ENCODE data around the gene TECPR2.
A peak's percentile ranks its signal among the peaks of the same experiment; 100 is the strongest.
"Not testable (repeated sequence)": the region's sequence is repeated elsewhere in the genome, so short reads cannot be mapped to it uniquely, and the experiment has no call there.

TECPR2 gene

DNA sequence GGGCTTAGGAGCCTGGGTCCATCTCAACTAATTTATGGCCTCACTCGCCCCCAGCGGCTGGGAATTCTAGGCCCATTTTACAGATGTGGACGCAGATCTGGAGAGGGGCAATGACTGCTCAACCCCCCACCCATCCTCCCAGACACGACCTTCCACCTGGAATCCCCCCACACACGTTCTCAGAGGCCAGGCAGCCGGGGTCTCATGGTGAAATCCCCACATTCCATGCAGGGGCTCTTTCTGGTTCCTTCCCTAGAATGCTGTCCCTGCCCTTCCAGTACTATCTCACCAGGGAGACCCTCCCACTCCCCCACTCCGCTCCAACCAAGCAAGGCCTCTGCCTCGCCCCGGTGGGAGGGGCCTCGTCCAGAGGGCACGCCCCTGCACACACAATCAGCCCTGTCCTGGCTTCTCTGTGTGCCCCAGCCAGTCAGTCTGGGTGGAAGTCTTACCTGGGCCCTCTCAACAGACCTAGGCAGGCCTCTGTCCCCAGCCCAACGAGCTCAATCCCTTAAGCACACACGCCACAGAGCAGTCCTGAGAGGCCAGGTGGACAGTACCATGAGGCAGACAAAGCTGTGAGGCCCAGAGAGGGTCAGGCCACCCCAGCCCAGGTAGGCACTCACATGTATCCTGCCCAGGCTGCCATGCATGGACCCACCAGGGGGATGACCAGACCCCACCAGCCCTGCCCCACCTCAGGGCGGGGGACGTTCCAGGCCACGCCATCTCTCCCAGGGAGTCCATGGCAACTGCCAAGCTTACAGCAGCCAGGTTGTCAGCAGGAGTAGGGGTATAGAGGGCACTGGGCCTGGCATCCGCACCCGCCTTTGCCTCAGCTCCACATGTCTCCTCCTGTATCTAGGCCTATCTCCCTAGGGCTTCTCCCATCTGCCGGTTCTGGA is 148.1 kb downstream of the TECPR2 start:
- DNase-seq: no peak

DNA sequence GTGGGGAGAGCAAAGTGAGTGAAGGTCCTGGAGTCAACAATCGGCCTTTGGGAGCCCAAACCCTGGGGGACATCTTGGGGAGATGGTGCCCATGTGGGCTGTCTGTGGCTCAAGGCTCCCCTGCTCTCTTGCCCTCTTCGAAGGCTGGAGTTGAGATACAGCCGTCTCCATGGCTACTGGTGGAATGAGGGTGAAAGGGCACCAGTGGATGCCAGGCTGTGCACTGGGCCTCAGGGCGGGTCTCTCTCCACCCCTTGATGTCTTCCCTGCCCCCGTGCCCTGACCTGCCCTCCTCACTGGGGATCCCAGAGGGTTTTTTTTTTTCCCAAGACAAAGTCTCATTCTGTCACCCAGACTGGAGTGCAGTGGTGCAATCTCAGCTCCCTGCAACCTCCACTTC is 148.8 kb downstream of the TECPR2 start:
- no peak for DNase-seq

DNA sequence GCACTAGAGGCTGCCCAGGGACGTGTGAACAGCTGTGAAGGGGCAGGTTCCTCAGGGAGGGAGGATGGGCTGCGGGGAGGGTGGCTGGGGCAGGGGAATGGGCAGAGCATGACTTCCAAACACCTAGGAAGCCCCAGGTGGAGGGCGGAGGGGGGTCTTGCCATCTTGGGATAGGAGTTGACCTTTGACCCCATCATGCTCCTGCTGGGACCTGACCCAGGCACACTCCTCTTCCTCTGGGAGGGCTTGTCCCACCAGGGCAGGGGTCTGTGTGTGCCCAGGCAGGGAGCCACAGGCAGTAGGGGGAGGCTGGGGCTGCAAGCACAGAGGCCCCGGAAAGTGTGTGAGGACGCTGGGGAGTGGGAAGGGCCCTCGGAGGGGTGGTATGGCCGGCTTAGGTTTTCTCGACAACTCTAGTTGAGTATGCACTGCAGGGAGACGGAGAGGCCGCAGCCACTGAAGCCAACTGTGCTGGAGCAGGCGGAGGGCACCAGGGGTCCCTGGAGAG is 150.1 kb downstream of the TECPR2 start:
- DNase-seq: no peak

- no peak for DNase-seq
Measured at GRCh38 chr14:102513899-102514772, 151.4 kb downstream of the TECPR2 start.

DNA sequence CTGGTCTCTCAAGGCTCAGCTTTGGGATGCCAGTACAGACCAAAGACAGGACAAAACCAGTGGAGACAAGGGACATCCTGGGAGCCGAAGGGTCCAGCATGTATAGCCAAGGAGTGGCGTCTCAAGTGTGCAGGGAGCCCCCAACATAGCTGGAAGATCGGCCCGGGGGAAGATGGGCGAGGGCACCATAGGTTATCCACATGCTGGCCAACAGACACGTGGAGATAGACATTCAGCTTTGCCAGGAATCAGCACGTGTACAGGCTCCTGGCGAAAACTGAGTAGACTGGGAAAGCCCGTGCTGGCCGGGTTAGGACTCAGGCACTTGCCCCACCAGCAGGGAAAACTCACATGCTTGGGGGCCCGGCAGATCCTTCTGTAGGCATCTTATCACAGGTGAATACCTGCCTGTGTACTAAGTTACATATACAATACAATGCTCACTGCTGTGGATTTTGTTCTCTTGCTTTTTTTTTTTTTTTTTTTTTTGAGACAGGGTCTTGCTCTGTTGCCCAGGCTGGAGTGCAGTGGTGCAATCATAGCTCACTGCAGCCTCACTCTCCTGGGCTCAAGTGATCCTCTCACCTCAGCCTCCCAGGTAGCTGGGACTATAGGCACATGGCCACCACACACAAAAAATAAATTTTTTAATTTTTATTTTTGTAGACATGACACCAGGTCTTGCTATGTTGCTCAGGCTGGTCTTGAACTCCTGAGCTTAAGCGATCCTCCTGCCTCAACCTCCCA is 152.4 kb downstream of the TECPR2 start:
- DNase-seq: no peak

GRCh38 chr14:102516531-102517391 is 154.0 kb downstream of the TECPR2 start:
- DNase-seq: peak; percentile 41

GRCh38 chr14:102517392-102518062 is 154.8 kb downstream of the TECPR2 start:
- no peak for DNase-seq

DNA sequence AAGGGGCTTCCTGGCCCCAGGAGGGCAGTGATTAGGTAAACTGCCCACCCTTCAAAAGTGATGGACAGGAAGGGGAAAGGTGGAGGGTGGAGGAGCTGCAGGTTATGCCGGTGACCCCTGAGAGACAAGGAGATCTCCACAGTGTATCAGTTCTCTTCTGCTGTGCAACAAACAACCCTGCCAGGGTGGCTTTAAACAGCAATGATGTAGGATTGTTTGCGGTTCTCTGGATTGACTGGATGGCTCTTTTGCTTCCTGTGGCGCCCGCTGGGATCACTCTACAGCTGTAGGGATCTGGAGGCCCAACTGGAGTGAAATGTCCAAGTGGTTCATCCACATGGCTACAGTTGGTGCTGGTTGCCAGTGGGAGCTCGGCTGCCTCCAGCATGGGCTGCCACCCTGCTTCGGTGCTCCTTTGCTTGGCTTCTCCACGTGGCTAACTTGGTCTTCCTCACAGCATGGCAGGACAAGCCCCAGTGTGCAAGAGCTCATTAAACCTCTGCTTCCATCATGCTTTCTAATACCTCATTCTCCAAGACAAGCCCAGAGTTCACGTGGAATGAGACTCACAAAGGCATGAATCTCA is 155.4 kb downstream of the TECPR2 start:
- DNase-seq: no peak

DNA sequence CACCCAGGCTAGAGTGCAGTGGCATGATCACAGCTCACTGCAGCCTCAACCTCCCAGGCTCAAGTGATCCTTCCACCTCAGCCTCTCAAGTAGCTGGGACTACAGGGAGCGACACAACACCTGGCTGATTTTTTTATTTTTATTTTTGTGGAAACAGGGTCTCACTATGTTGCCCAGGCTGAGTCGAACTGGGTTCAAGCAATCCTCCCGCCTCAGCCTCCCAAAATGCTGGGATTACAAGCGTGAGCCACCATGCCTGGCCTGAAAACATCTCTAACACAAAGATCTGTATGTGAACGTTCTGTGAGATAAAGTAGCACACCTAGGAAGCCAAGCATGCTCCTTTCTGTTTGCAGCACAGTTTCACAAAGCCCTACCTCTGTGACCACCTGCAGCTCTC is 157.0 kb downstream of the TECPR2 start:
- not testable (repeated sequence) for DNase-seq

GRCh38 chr14:102523200-102523568 is 160.4 kb downstream of the TECPR2 start:
- no peak for DNase-seq

- DNase-seq: no peak
Measured at GRCh38 chr14:102523569-102524450, 161.1 kb downstream of the TECPR2 start.

DNA sequence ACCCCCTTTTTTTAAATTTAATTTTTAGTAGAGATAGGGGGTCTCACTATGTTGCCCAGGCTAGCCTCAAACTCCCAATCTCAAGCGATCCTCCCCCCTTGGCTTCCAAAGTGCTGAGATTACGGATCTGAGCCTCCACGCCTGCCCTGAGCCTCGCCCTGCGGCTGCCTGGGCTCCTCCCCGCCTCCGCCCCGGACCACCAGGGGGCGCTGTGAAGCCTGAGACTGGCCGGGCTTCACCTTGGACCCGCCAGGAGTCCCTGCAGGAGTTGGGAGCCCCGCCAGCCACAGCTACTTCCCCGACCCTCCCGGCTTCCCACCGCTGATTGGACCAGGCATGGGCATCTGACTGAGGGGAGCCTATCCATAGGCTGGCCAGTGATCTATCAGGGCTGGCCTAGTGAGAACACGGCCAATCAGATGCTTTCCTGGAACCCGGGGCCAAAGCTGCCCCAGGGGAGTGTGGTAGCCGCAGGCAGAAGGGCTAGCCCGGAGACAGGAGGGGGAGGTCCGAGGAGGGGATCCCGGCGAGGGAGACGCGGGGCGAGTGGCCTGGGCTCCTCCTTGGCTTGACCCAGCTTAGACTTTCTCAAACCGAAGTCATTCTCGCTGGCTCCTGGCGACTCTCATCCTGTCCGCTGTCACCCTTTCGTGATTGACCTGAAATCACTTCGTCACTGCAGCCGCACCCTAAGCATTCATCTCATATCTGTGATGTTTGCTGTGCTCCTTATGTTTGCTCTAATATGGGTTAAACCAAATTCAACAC is 161.9 kb downstream of the TECPR2 start:
- peak; percentile 94 for DNase-seq

DNA sequence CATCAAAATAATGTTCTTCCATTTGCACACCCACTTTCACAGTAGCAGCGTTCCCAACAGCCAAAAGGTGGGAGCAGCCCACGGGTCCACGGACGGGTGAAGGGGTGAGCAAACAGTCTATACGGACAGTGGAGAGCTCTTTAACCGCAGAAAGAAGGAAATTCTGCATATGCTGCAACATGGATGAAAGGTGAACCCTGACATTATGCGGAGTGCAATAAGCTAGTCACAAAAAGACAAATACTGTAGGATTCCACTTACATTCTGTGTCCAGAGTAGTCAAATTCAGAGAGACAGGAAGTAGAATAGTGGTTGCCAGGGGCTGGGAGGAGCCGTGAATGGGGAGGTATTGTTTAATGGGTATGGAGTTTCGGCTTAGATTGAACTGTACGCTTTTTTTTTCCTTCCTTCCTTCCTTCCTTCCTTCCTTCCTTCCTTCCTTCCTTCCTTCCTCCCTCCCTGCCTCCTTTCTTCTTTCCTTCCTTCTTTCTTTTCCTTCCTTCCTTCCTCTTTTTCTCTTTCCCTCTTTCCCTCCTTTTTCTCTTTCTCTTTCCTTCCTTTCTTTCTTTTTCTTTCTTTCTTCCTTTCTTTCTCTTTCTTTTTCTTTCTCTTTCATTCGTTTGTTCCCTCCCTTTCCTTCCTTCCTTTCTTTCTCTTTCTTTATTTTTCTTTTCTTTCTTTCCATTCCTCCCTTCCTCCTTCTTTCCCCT is 162.6 kb downstream of the TECPR2 start:
- DNase-seq: peak; percentile 37

DNA sequence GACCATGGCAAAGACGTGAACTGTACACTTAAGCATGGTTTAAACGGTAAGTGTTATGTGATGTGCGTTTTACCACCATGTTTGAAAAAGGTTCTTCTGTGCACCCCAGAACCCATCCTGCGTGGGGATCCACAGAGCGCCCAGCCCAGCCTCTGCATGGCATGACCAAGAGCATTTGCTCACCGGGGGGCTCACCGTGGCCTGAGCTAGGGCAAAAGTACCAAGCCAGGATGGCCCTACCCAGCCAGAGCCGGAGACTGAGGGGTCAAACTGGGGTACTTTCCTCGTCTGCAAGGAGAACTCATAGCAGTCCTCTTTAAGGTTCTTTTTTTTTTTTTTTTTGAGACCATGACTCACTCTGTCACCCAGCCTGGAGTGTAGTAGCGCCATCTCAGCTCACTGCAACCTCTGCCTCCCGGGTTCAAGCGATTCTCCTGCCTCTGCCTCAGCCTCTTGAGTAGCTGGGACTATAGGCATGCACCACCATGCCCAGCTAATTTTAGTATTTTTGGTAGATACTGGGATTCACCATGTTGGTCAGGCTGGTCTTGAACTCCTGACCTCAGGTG is 163.3 kb downstream of the TECPR2 start:
- no peak for DNase-seq

GRCh38 chr14:102528431-102529170 is 165.9 kb downstream of the TECPR2 start:
- no peak for DNase-seq

- no peak for DNase-seq
Measured at GRCh38 chr14:102530828-102531478, 168.2 kb downstream of the TECPR2 start.

GRCh38 chr14:102532204-102532658 is 169.5 kb downstream of the TECPR2 start:
- DNase-seq: no peak

Measured in CD4-positive, alpha-beta T cell treated with Interleukin-15 for 1 hour (primary cell).